GM12874 (cell line): ENCODE measurements around the gene MLXIP.

ENCODE experiments used
- TF ChIP-seq, protein P1 (sequence below): IDR thresholded peaks from 2 replicates; pipeline ENCODE4 v1.5.1; 2011; ENCODE audit warnings: low read depth, mild to moderate bottlenecking, control low read depth, low read length, moderate library complexity; ENCODE audit not compliant: insufficient read depth

Gene MLXIP

DNA sequence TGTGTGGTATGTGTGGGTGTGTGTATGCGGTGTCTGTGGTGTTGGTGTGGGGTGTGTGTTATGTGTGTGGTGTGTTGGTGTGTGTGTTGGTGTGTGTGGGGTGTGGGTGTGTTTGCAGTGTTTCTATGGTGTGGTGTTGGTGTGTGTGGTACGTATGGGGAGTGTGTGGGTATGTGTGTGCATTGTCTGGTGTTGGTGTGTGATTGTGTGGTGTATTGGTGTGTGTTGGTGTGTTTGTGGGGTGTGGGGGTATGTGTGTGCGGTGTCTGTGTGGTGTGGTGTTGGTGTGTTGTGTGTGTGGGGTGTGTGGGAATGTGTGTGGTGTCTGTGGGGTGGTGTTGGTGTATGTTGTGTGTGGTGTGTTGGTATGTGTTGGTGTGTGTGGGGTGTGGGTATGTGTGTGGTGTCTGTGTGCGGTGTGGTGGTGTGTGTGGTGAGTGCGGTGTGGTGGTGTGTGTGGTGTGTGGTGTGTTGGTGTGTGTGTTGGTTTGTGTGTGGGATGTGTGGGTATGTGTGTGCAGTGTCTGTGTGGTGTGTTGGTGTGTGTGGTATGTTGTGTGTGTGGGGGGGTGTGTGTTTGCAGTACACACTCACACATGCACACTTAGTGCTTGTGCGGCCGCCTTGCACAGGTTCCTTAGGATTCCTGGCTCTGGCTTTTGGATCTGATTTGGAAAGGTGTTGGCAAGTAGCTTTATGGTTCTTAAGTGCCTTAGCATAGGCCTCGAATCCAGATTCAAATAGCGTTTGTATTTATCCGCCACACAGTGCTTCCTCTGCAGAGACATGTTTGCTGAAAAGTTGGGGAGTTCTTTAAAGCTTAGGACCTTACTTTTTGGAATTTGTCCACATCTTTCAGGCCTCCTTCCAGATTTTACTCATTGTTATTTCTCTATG lies 16.4 kb downstream of the MLXIP start:
- TF ChIP-seq, protein P1, sequence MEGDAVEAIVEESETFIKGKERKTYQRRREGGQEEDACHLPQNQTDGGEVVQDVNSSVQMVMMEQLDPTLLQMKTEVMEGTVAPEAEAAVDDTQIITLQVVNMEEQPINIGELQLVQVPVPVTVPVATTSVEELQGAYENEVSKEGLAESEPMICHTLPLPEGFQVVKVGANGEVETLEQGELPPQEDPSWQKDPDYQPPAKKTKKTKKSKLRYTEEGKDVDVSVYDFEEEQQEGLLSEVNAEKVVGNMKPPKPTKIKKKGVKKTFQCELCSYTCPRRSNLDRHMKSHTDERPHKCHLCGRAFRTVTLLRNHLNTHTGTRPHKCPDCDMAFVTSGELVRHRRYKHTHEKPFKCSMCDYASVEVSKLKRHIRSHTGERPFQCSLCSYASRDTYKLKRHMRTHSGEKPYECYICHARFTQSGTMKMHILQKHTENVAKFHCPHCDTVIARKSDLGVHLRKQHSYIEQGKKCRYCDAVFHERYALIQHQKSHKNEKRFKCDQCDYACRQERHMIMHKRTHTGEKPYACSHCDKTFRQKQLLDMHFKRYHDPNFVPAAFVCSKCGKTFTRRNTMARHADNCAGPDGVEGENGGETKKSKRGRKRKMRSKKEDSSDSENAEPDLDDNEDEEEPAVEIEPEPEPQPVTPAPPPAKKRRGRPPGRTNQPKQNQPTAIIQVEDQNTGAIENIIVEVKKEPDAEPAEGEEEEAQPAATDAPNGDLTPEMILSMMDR = no peak

DNA sequence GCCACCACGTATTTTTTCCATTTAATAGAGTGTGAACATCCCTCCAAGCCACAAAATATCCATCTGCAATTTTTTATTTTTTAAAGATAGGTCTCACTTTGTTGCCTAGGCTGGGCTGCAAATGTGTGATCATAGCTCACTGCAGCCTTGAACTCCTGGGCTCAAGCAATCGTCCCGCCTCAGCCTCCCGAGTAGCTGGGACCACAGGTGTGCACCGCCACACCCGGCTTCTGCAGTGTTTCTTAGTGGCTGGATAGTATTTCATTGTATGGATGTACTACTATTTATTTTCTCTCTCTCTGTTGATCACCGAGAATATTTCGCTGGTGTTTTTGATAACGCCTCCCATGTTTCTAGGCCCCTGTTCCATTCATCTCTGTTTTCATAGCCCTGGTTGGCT lies 17.5 kb downstream of the MLXIP start:
- TF ChIP-seq, protein P1 = no peak

DNA sequence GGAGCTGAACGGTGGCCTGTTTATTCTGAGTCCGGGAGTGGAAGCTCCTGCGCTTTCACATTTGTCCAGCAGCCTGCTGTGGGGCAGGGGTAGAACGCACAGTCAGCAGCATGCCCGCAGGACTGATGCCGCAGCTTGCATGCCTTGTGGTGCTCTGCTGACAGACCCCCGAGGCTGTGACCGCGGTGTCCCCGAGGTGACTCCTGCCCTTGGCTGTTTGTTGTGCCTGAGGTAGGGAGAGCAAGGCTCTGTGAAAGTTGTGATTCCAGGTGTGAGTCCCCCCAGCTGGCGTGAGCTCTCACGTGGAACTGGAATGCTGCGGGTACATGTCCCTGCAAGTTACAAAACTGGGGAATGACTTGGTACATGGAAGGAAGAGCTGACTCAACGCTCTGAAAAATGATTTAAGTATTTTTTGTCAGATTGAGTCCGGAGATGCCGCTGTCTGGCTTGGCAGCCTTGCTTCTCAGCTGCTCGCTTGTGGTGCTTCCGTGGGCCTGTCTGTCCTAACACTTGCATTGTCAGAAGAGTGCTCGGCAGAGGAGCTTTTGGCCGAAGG lies 18.1 kb downstream of the MLXIP start:
- TF ChIP-seq, protein P1 = no peak

DNA sequence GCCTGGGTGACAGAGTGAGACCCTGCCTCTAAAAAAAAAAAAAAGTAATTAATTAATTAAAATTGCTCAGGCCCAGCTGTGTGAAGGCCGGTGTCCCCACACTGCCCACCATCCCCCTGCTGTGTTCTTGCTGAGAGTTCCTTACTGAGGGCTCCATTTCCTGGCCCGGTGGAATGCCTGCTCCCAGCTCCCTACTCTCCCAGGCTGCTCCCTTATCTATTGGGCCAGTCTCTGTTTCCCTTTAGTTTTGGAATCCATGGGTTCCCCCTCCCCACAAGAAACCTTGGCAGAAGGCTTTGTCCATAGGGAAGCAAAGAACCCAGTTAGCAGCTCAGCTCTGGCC lies 19.0 kb downstream of the MLXIP start:
- TF ChIP-seq, protein P1 = no peak

DNA sequence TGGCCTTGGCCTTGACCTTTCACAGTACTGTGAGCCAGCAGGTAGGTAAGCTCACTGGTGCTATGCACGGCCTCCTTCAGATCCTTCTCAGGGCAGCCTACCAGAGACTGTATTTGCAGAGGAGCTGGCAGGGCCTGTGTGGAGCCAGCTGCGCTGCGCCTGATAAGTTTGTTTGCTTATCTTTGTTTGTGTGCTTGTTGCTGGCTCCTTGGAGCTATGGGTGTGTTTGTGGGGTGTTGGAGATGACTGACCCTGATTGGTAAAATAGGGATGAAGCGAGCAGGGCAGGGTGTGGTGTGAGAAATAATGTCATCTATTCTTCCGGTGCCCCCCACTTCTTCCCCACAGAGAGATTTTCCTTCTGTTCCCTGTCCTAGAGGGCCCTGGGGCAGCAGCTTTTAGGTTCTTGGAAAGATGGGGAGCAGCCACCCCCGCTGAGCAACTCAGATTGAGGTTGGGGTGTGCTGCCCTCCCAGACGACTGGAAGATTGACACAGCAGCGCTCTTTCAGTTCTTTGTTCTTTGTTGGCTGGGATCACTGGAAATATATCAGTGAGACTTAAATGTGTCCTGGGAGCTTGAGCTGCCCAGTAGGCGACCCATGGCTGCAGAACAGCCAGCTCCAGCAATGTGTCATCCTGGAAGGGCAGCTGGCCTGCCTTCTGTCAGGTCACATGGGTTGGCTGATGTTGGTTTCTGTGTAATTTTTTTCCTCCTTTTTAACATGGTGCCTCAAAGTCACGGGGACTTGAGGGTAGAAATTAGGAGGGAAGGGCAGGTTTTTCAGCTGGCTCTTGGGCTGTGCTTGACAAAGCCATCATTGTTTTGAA lies 19.6 kb downstream of the MLXIP start:
- TF ChIP-seq, protein P1 = no peak

DNA sequence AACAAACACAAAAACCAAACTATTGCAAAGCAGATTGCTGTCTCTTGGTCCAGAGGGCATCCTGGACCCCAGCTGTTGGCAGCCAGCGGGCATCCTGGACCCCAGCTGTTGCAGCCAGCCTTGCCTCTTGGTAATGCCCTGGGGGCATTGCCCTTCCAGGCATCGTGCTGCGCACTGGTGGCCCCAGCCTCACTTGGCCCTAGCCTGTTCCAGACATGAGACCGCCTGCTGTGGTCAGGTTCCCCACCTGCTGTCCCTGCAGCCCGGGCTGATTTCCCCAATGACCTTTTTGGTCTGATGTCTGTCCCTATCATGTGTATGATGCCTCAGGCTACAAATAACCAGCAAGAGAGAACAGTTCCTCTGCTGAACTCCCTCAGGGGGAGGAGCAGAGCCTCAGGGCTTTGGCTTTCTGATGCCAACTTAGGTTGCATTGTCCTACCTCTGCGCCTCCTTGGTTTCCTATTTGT lies 20.8 kb downstream of the MLXIP start:
- TF ChIP-seq, protein P1 = no peak

DNA sequence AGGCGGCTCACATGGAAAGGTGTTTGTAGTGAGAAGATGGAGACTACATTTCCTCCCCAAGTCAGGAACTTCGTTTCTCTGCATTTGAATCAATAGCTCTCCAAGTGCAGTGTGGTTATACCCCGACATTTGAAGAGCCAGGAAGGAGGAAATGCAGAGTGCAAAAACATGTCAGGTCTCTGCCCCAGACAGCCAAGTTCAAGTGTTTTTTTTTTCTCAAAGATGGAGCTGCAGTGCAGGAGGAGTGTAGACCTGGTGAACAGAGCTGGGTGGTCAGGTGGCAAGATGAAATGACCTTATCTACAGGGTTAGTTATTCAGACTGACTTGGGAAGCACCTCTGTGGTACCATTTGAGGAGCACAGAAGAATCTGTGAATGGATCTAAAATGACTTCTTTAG lies 21.3 kb downstream of the MLXIP start:
- TF ChIP-seq, protein P1 = no peak
